HCT116 (cell line): Measurements from ENCODE around the gene RPL41. TPM values are rescaled to one million over a fixed set of nuclear protein-coding genes. Genes with fewer than 3 reads are reported as not detected.

Experiments
- ATAC-seq: fragments of 200-7000 bp; cut with Tn5 transposase; 2 replicates; pipeline ENCODE4 v1.9.1; 2020; ENCODE audit warnings: mild to moderate bottlenecking, moderate library complexity
- BruUV-seq: library from RNA; stranded (reverse); fragments of 400-500 nt; replicated peaks from 2 replicates; lab custom pipeline; 2021; lab: Mats Ljungman, UMichigan
- CTCF ChIA-PET: fragments of 300-600 bp; sonication (Branson Sonifier 250); formaldehyde crosslinking; loops from one replicate; lab custom pipeline; 2021; ENCODE audit warnings: antibody characterized with exemption; lab: Charles Lee
- POLR2A ChIA-PET: fragments of 300-600, 350-600 bp; sonication (Branson Sonifier 250); formaldehyde crosslinking; loops from one replicate; lab custom pipeline; 2021; ENCODE audit warnings: antibody characterized with exemption; lab: Charles Lee
- RAD21 ChIA-PET, 2 experiments: fragments of 300-600 bp; sonication (Branson Sonifier 250); formaldehyde crosslinking; loops; one replicate each; lab custom pipeline; 2023; ENCODE audit warnings: low total read pairs in 2 of 2; ENCODE audit not compliant: uncharacterized antibody in 2 of 2, unreplicated experiment in 2 of 2, low non-redundant PET in 1 of 2; lab: Charles Lee
- DNase-seq: peaks from one replicate; pipeline ENCODE4 v3.0.0-alpha.2; 2010; ENCODE audit warnings: low read depth, low spot score
- H2AFZ ChIP-seq: fragments of 200-600 bp; shearing (Covaris generic), sonication (generic); 2 replicates; pipeline ENCODE4 v1.6.1; 2017; ENCODE audit warnings: low read depth, mixed run types, mixed read lengths, antibody characterized with exemption, low read length; ENCODE audit not compliant: poor library complexity, severe bottlenecking
- H3K27ac ChIP-seq: 2 replicates; pipeline ENCODE4 v1.5.1; 2012; ENCODE audit warnings: low read depth, low read length
- H3K27me3 ChIP-seq: fragments of 200-600 bp; sonication (generic); 2 replicates; pipeline ENCODE4 v1.6.1; 2016; ENCODE audit warnings: mixed run types, low read length, mixed read lengths; ENCODE audit not compliant: insufficient read depth
- H3K36me3 ChIP-seq, 2 experiments: fragments of 200-500 bp in 1 of 2; fragments of 200-600 bp in 1 of 2; sonication (Bioruptor generic) in 1 of 2; sonication (generic) in 1 of 2; 2 replicates each; pipeline versions ENCODE4 v1.5.1 to v1.6.1; 2014 to 2016; ENCODE audit warnings: low read length in 2 of 2, inconsistent platforms in 1 of 2, mixed read lengths in 1 of 2, mixed run types in 1 of 2; ENCODE audit not compliant: insufficient read depth in 2 of 2, control insufficient read depth in 1 of 2
- H3K4me1 ChIP-seq, 2 experiments: fragments of 200-600 bp in 1 of 2; sonication (generic) in 1 of 2; 2 replicates each; pipeline versions ENCODE4 v1.5.1 to v1.6.1; 2012 to 2017; ENCODE audit warnings: low read length in 2 of 2, inconsistent platforms in 1 of 2, mild to moderate bottlenecking in 1 of 2, mixed read lengths in 1 of 2, mixed run types in 1 of 2, moderate library complexity in 1 of 2; ENCODE audit not compliant: insufficient read depth in 2 of 2, control insufficient read depth in 1 of 2
- H3K4me2 ChIP-seq: fragments of 200-600 bp; sonication (generic); 2 replicates; pipeline ENCODE4 v1.6.1; 2017; ENCODE audit warnings: mixed run types, low read length, mixed read lengths
- H3K4me3 ChIP-seq, 2 experiments: fragments of 200-600 bp in 1 of 2; sonication (generic) in 1 of 2; replicated peaks in 1 of 2; 2 replicates each; pipeline ENCODE4 v1.5.1; 2011 to 2016; ENCODE audit warnings: low read length in 2 of 2, control low read depth in 1 of 2, low read depth in 1 of 2, mild to moderate bottlenecking in 1 of 2, mixed read lengths in 1 of 2, mixed run types in 1 of 2
- H3K79me2 ChIP-seq: fragments of 200-600 bp; sonication (generic); 2 replicates; pipeline ENCODE4 v1.6.1; 2017; ENCODE audit warnings: mild to moderate bottlenecking, mixed run types, low read length, moderate library complexity, mixed read lengths; ENCODE audit not compliant: insufficient read depth
- H3K9ac ChIP-seq: fragments of 200-600 bp; sonication (generic); 2 replicates; pipeline ENCODE4 v1.6.1; 2016; ENCODE audit warnings: low read length, mixed read lengths
- H3K9me2 ChIP-seq: fragments of 200-600 bp; sonication (generic), shearing (Covaris generic); 2 replicates; pipeline ENCODE4 v1.6.1; 2017; ENCODE audit warnings: mixed run types, mild to moderate bottlenecking, moderate library complexity; ENCODE audit not compliant: insufficient read depth
- H3K9me3 ChIP-seq, 2 experiments: fragments of 200-500 bp in 1 of 2; fragments of 200-600 bp in 1 of 2; sonication (Bioruptor generic) in 1 of 2; sonication (generic) in 1 of 2; 2 replicates each; pipeline ENCODE4 v1.6.1; 2014 to 2017; ENCODE audit warnings: low read length in 2 of 2, mixed read lengths in 2 of 2, inconsistent platforms in 1 of 2, low read depth in 1 of 2, mild to moderate bottlenecking in 1 of 2, mixed run types in 1 of 2, moderate library complexity in 1 of 2; ENCODE audit not compliant: control insufficient read depth in 1 of 2, insufficient read depth in 1 of 2
- H4K20me1 ChIP-seq: fragments of 200-600 bp; sonication (generic), shearing (Covaris generic); 2 replicates; pipeline ENCODE4 v1.6.1; 2017; ENCODE audit warnings: mixed run types, mild to moderate bottlenecking, moderate library complexity; ENCODE audit not compliant: insufficient read depth
- CBX3 ChIP-seq: IDR thresholded peaks from 2 replicates; pipeline ENCODE4 v1.6.1; 2012; ENCODE audit warnings: low read depth
- CEBPB ChIP-seq: IDR thresholded peaks from 2 replicates; pipeline ENCODE4 v1.6.1; 2012; ENCODE audit warnings: low read depth
- CTCF ChIP-seq, 3 experiments: fragments of 200-600 bp in 1 of 3; sonication (generic) in 1 of 3; IDR thresholded peaks in 2 of 3; conservative IDR thresholded peaks in 1 of 3; 2 replicates each; pipeline ENCODE4 v1.5.1; 2012 to 2017; ENCODE audit warnings: low read depth in 2 of 3, low read length in 2 of 3, antibody characterized with exemption in 1 of 3, borderline replicate concordance in 1 of 3, control low read depth in 1 of 3, mild to moderate bottlenecking in 1 of 3, mixed read lengths in 1 of 3, mixed run types in 1 of 3, moderate library complexity in 1 of 3; ENCODE audit not compliant: insufficient read depth in 1 of 3
- EGR1 ChIP-seq: IDR thresholded peaks from 2 replicates; pipeline ENCODE4 v1.6.1; 2012; ENCODE audit warnings: low read depth
- ELF1 ChIP-seq: IDR thresholded peaks from 2 replicates; pipeline ENCODE4 v1.6.1; 2012; ENCODE audit warnings: low read depth, borderline replicate concordance
- EZH2 ChIP-seq: fragments of 200-600 bp; sonication (generic); IDR thresholded peaks from 2 replicates; pipeline ENCODE4 v1.6.1; 2017; ENCODE audit warnings: antibody characterized with exemption, mixed run types
- EZH2phosphoT487 ChIP-seq: fragments of 200-600 bp; IDR thresholded peaks from 2 replicates; pipeline ENCODE4 v1.6.1; 2018; ENCODE audit warnings: antibody characterized with exemption, borderline replicate concordance
- FOSL1 ChIP-seq: IDR thresholded peaks from 2 replicates; pipeline ENCODE4 v1.6.1; 2012; ENCODE audit warnings: low read depth
- JUND ChIP-seq: IDR thresholded peaks from 2 replicates; pipeline ENCODE4 v1.6.1; 2012
- POLR2A ChIP-seq: IDR thresholded peaks from 2 replicates; pipeline ENCODE4 v1.7.0; 2011; ENCODE audit warnings: borderline replicate concordance; ENCODE audit not compliant: insufficient read depth, insufficient read length; ENCODE audit errors: extremely low read depth
- POLR2AphosphoS5 ChIP-seq: IDR thresholded peaks from 2 replicates; pipeline ENCODE4 v1.6.1; 2011; ENCODE audit warnings: mild to moderate bottlenecking, low read depth, low read length, moderate library complexity
- RAD21 ChIP-seq: IDR thresholded peaks from 2 replicates; pipeline ENCODE4 v1.6.1; 2012; ENCODE audit warnings: low read depth, mild to moderate bottlenecking
- REST ChIP-seq: IDR thresholded peaks from 2 replicates; pipeline ENCODE4 v1.6.1; 2012; ENCODE audit warnings: low read depth
- SIN3A ChIP-seq: IDR thresholded peaks from 2 replicates; pipeline ENCODE4 v1.6.1; 2012; ENCODE audit warnings: low read depth
- SP1 ChIP-seq: IDR thresholded peaks from 2 replicates; pipeline ENCODE4 v1.6.1; 2012; ENCODE audit warnings: low read depth
- TCF7L2 ChIP-seq: IDR thresholded peaks from 2 replicates; pipeline ENCODE4 v1.7.0; 2011; ENCODE audit warnings: borderline replicate concordance, inconsistent platforms; ENCODE audit not compliant: insufficient read depth, insufficient read length; ENCODE audit errors: extremely low read depth
- YY1 ChIP-seq: IDR thresholded peaks from 2 replicates; pipeline ENCODE4 v1.6.1; 2011; ENCODE audit warnings: low read length, low read depth, moderate library complexity, mild to moderate bottlenecking; ENCODE audit not compliant: insufficient replicate concordance; ENCODE audit errors: extremely low read depth
- ZFX ChIP-seq: fragments of 450-650 bp; IDR thresholded peaks from 2 replicates; pipeline ENCODE4 v1.6.1; 2017
- intact Hi-C: fragments of 100-400 bp; cut with micrococcal nuclease; formaldehyde crosslinking; loops from 2 replicates; pipeline ENCODE4 v1.10.0; 2022
- total RNA-seq: library from RNA; stranded (reverse); gene quantifications from one replicate; pipeline ENCODE4 v1.2.1, GENCODE V29; 2021; ENCODE audit not compliant: unreplicated experiment
- TF ChIP-seq, protein P1 (sequence below): IDR thresholded peaks from 2 replicates; pipeline ENCODE4 v1.6.1; 2012
- TF ChIP-seq, protein P2 (sequence below): IDR thresholded peaks from 2 replicates; pipeline ENCODE4 v1.6.1; 2012

The RPL41 gene
- total RNA-seq, 1 experiment from 2014 or later: 4,327 TPM

DNA sequence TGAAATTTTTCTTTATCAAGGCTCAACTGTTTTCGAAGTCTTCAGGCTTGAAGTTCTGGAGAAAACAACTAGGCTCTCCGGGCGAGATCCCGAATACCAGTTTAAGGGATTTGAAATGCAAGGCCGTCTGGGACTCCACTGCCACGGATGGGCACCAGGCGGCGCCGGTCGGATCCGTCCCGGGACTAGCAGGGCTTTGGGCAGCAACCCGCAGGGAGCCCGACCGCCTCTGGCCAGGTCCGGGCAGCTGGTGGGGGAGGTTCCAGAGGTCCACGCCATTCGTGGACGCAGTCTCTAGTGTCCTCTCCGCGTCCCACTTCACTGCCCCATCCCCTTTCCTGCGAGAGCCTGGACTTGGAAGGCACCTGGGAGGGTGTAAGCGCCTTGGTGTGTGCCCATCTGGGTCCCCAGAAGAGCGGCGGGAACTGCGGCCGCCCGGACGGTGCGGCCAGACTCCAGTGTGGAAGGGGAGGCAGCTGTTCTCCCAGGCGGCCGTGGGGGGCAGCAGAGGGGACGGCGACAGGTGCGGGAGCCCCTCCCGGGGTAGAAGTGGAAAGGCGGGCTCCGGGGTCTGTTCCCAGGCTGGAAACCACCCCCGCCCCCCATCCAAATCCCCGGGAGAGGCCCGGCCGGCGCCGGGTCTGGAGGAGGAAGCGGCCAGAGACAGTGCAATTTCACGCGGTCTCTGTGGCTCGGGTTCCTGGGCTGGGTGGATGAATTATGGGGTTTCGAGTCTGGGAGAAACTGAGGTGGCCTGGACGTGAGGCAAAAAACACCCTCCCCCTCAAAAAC lies 37.3 kb upstream of the RPL41 start:
- peak overlapping the region; percentile 86 for H2AFZ ChIP-seq
- ChIA-PET POLR2A (interaction anchor here (1.1 to 3.5 kb wide), 3 partner anchors 25 to 39 kb away, joined by 4 to 18 read pairs (median 12); partner anchors contain the start of genes PA2G4 and ZC3H10), CTCF (interaction anchor here (0.8 to 1.7 kb wide), 6 partner anchors 11 to 341 kb away, joined by 3 to 8 read pairs (median 6); partner anchors contain the start of genes PA2G4 and ZC3H10), RAD21 (interaction anchor here in 1 of 2 experiments (1.5 kb wide), 1 partner anchor 39 kb away, joined by 3 read pairs; the partner anchor contains the start of gene ZC3H10)
- H3K9ac ChIP-seq: peak overlapping the region; percentile 78
- H3K36me3 ChIP-seq: no peaks in the 10 kb centered on the region
- no peaks in the 10 kb centered on the region for H3K9me3 ChIP-seq
- H3K4me2 ChIP-seq: peak overlapping the region; percentile 94
- DNase-seq: peak; percentile 83
- H3K27ac ChIP-seq: peak overlapping the region; percentile 93
- ATAC-seq: peak; percentile 78
- TSS peak; percentile 96 for BruUV-seq
- peak overlapping the region; percentile 70 to 90 for H3K4me3 ChIP-seq
- no peaks in the 10 kb centered on the region for H3K27me3 ChIP-seq
- H4K20me1 ChIP-seq: no peaks in the 10 kb centered on the region
- intact Hi-C loops: loop anchor here (1.0 kb wide), 2 partner anchors 25 to 37 kb away; partner anchors contain the start of genes PA2G4 and RPL41
- H3K79me2 ChIP-seq: peaks cover 12% of the 10 kb centered on the region; the same call in 1 of the 2 replicates
- no peaks in the 10 kb centered on the region for H3K9me2 ChIP-seq
- H3K4me1 ChIP-seq: peaks cover 17 to 37% of the 10 kb centered on the region in 2 experiments
- TF ChIP-seq, protein P1, sequence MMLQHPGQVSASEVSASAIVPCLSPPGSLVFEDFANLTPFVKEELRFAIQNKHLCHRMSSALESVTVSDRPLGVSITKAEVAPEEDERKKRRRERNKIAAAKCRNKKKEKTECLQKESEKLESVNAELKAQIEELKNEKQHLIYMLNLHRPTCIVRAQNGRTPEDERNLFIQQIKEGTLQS: no peak
- TF ChIP-seq YY1 (peak; percentile 64), POLR2A (peak; percentile 34), SP1 (no peak), FOSL1 (no peak; the same call in 1 of the 2 replicates), SIN3A (0 out of 2 replicates have a peak, but pooled peaks have one; percentile 6), REST (no peak), ELF1 (no peak), RAD21 (peak; percentile 69), EZH2 (no peak), CEBPB (no peak), EZH2phosphoT487 (no peak), EGR1 (no peak), JUND (no peak), POLR2AphosphoS5 (peak; percentile 47; the same call in 1 of the 2 replicates), ZFX (no peak; the same call in 1 of the 2 replicates), TCF7L2 (no peak), CTCF (IDR thresholded peaks at IDR 0.05 in 2 of 3, conservative IDR thresholded peaks at IDR 0.05 in 1 of 3; ENCODE audit: borderline replicate concordance in 1 of 3, insufficient read depth in 1 of 3, low read depth in 2 of 3, low read length in 2 of 3) (peak; percentile 62 to 86 (median 77); a peak in 5 of 6 replicates), CBX3 (no peak)
- TF ChIP-seq, protein P2, sequence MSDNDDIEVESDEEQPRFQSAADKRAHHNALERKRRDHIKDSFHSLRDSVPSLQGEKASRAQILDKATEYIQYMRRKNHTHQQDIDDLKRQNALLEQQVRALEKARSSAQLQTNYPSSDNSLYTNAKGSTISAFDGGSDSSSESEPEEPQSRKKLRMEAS: peak; percentile 17; the same call in 1 of the 2 replicates
